Fibroblast of gingiva (primary cell): Measurements from ENCODE around the gene CETN2.
"Not testable (repeated sequence)": the region's sequence is repeated elsewhere in the genome, so short reads cannot be mapped to it uniquely, and the experiment has no call there.

ENCODE experiments used
- DNase-seq: peaks from one replicate; pipeline ENCODE4 v3.0.0-alpha.2; 2011; ENCODE audit warnings: low read depth

Gene CETN2

GRCh38 chrX:152832520-152832919 is 2.0 kb upstream of the CETN2 start:
- no peak for DNase-seq

DNA sequence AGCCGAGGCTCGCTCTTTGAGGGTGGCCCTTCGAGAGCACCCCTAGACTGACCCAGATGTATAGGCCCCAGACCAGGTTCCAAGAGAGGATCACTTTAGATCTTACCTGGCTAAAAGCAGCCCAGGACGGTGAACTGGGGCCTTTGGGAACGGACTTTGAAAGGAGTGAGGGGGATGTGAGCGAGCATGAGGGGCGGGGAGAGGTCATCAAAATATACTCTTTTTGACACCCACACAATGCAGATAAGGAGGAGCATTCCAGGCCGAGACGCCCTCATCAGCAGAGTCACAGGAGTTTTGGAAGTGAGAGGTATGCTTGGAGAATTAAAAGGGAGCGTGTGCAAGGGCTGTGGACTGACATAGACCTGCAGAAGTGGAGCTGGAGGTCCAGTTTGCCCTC is 834 bp upstream of the CETN2 start:
- no peak for DNase-seq

- no peak for DNase-seq
These were observed 5.6 kb downstream of the CETN2 start for GRCh38 chrX:152824841-152825374.

DNA sequence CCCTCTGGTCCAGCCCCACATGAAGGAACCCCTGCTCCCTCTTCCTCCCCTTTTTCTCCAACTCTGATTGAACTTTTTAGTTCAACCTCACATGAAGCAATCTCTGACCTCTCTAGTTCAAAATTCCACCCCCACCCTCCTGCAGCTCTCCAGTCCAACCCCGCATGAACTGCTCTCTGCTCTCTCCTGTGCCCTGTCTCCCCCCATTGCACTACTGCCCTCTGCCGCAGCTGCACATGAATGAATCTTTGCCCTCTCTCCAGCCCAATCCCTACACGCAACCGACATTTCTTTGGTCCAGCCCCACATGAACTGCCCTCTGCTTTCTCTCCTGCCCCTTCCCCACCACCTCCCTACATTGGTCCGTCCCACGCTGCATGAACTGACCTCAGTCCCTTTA is 6.9 kb downstream of the CETN2 start:
- DNase-seq, result no peak

GRCh38 chrX:152822383-152823086 is 8.0 kb downstream of the CETN2 start:
- no peak for DNase-seq

- peak; percentile 14 for DNase-seq
These were observed 9.3 kb downstream of the CETN2 start for GRCh38 chrX:152821145-152821765.

DNA sequence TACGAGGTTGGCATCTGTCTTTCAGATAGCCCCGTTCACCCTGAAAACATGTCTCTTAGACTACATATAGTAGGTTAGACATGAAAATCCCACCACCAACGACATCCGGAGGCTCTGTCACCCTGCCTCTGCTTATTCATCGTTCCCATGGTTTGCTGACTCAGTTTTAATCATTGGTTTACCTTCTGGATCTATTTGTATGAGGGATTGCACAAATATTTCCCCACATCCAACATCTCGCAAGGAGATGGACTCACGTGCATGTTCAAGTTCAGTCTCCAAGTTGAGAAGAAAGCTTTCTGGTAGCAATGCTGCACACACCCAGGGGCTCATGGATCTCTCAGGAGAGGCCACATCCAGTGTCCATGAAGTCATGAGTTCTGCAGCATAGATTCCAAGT is 10.8 kb downstream of the CETN2 start:
- peak; percentile 3 for DNase-seq

- no peak for DNase-seq
These were observed 11.3 kb downstream of the CETN2 start for GRCh38 chrX:152819266-152819665.

DNA sequence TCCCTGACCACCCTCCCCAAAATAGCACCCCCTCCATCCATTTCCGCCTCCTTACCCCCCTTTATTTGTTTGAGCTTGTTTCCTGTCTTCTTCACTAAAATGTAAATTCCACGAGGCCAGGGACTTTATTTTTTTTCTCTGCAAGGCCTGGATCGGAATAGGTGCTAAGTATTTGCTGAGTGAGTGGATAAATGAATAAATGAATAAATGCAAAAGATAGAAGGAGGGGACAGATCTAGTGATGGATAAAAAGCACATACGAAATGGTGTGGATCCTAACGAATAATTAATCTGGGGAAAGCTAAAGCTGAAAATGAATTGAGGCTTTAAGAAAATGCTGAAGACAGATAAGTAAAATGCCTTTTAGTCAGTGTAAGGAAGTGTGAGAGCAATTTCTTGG is 12.2 kb downstream of the CETN2 start:
- no peak for DNase-seq

DNA sequence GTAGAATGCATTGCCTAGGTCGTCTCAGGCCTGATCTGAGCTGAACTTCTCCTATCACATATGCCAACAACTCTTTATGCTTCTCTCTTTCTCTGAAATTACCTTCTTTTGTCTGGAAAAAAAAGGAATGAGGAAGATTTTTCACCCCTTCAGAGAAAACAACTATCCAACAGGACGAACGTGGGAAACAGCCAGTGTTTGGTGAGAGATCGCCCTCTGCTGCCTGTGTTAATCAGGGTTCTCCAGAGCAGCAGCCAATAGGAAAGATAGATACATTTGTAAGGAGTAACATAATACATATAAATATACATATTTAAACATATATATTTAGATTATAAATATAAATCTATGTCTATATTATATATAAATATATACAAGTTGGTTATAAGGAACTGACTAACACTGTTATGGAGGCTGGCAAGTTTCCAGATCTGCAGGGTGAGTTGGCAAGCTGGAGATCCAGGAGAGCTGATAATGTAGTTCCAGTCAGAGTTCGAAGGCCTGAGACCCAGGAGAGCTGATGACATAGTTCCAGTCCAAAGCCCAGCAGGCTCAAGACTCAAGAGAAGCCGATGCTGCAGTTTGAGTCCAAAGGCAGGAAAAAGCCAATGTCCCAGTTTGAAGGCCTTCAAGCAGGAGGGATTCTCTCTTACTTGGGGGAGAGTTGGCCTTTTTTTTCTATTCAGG is 13.3 kb downstream of the CETN2 start:
- DNase-seq, result peak; percentile 24

DNA sequence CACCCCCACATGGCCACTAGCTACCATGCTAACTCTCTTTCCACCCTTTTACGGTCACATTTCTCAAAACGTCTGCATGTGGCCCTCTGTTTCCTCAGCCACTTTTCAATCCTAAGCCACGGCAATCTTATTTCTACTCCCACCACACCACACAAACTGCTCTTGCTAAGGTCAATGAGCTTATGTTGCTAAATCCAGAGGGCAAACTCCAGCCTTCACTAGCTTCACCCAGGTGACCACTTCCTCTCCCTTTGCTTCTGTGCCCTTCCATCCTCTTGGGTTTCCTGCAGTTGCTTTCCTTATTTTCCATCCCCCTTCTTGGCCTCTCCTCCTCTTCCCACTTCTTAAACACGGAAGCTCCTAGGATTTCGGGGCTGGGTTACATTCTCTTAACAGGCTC is 16.5 kb downstream of the CETN2 start:
- DNase-seq, result no peak

DNA sequence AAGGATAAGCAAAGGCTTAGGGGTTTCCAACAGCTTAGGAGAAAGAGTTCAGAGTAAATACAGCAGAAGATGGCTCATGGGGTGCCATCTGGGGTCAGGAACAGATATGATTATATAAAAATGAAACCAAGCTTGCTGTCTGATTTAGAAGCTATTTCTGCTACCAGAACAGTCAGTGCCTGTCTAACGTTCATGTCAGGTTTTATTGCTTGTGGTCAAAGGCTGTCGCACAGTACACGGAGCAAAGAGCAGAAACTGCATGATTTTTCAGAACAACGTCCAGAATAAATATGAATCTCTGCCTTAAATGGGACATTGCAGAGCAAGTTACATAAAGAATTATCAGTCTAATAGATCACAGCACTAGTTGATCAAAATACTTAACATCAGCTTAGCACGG is 17.4 kb downstream of the CETN2 start:
- no peak for DNase-seq

GRCh38 chrX:152810403-152810802 is 20.2 kb downstream of the CETN2 start:
- no peak for DNase-seq

GRCh38 chrX:152806035-152806434 is 24.5 kb downstream of the CETN2 start:
- DNase-seq, result no peak

DNA sequence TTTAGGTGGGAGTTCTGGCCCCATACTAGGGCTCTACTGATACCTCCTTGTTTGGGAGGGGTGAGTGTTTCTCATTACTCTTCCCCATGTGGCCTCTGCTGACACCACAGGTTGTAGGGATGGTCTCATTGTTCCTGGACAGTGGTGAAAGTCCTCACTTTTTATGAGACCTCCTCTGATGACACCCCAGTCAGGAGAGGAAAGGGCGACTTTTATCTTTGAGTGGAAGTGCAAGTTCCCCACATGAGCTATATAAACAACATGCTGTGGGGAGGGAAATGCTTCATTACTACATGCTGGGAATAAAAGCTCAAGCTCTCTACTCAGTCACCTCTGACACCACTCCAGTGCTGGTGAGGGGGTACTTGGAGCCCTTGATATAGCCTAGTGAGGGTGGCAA is 31.6 kb downstream of the CETN2 start:
- no peak for DNase-seq

- DNase-seq, result not testable (repeated sequence)
These were observed 43.5 kb downstream of the CETN2 start for GRCh38 chrX:152787062-152787461.
